T-helper 17 cell (primary cell): Measurements from ENCODE around the gene HEPH. TPM values are rescaled to one million over a fixed set of nuclear protein-coding genes. Genes with fewer than 3 reads are reported as not detected.
"Not testable (repeated sequence)": the region's sequence is repeated elsewhere in the genome, so short reads cannot be mapped to it uniquely, and the experiment has no call there.

Experiments used
- ATAC-seq: fragments of 150-1000 bp; cut with Tn5 transposase; 2 replicates; pipeline ENCODE4 v1.10.0; 2021; ENCODE audit warnings: mild to moderate bottlenecking, moderate library complexity
- DNase-seq, 3 donors: peaks; one replicate each; pipeline versions ENCODE4 v3.0.0 to v3.0.0-alpha.2; 2020 to 2021
- H3K9me3 ChIP-seq: one replicate; pipeline ENCODE4 v1.7.0; 2013; ENCODE audit warnings: low read length, mild to moderate bottlenecking; ENCODE audit not compliant: control insufficient read depth, poor library complexity, severe bottlenecking
- H3K27ac Mint-ChIP-seq: one replicate; pipeline ENCODE4 v1.8.0; 2022; ENCODE audit warnings: mild to moderate bottlenecking, moderate library complexity, mixed read lengths
- H3K27me3 Mint-ChIP-seq: one replicate; pipeline ENCODE4 v1.8.0; 2022; ENCODE audit warnings: mixed read lengths
- H3K36me3 Mint-ChIP-seq: one replicate; pipeline ENCODE4 v1.8.0; 2022; ENCODE audit warnings: low read depth, mixed read lengths
- H3K4me1 Mint-ChIP-seq: one replicate; pipeline ENCODE4 v1.8.0; 2022; ENCODE audit warnings: mild to moderate bottlenecking, mixed read lengths
- H3K4me3 Mint-ChIP-seq: one replicate; pipeline ENCODE4 v1.8.0; 2022; ENCODE audit warnings: mild to moderate bottlenecking, moderate library complexity, mixed read lengths
- total RNA-seq, 4 donors: library from RNA in 2 of 4; stranded (reverse) in 2 of 4; gene quantifications; one replicate each; pipeline ENCODE4 v1.2.3 and lab custom pipeline; 2022 to 2026

Gene HEPH
- total RNA-seq, 2 donors from 2014 or later: 0.29 TPM; not detected in 1

- H3K9me3 ChIP-seq: no peaks in the 10 kb centered on the region
- ATAC-seq (no peak), DNase-seq (no peak)
- no peak overlapping the region for H3K27ac Mint-ChIP-seq
- no peaks in the 10 kb centered on the region for H3K27me3 Mint-ChIP-seq
- H3K4me3 Mint-ChIP-seq: no peak overlapping the region
- H3K36me3 Mint-ChIP-seq: no peaks in the 10 kb centered on the region
- no peaks in the 10 kb centered on the region for H3K4me1 Mint-ChIP-seq
These were observed 2.6 kb downstream of the HEPH start for GRCh38 chrX:66166671-66167070.

GRCh38 chrX:66167431-66167830 lies 3.4 kb downstream of the HEPH start:
- no peaks in the 10 kb centered on the region for H3K36me3 Mint-ChIP-seq
- H3K9me3 ChIP-seq: no peaks in the 10 kb centered on the region
- DNase-seq (no peak), ATAC-seq (no peak)
- H3K4me3 Mint-ChIP-seq: no peak overlapping the region
- H3K27me3 Mint-ChIP-seq: no peaks in the 10 kb centered on the region
- H3K27ac Mint-ChIP-seq: no peak overlapping the region
- no peaks in the 10 kb centered on the region for H3K4me1 Mint-ChIP-seq

- H3K36me3 Mint-ChIP-seq: peaks cover 2% of the 10 kb centered on the region
- ATAC-seq (no peak), DNase-seq (no peak)
- H3K4me1 Mint-ChIP-seq: no peaks in the 10 kb centered on the region
- no peak overlapping the region for H3K4me3 Mint-ChIP-seq
- H3K27me3 Mint-ChIP-seq: no peaks in the 10 kb centered on the region
- no peaks in the 10 kb centered on the region for H3K9me3 ChIP-seq
- H3K27ac Mint-ChIP-seq: no peak overlapping the region
These were observed 12.1 kb downstream of the HEPH start for GRCh38 chrX:66176134-66176533.

GRCh38 chrX:66191563-66191962 lies 27.5 kb downstream of the HEPH start:
- ATAC-seq (no peak), DNase-seq (no peak)
- H3K36me3 Mint-ChIP-seq: no peaks in the 10 kb centered on the region
- H3K9me3 ChIP-seq: no peaks in the 10 kb centered on the region
- H3K27me3 Mint-ChIP-seq: no peaks in the 10 kb centered on the region
- no peak overlapping the region for H3K27ac Mint-ChIP-seq
- no peak overlapping the region for H3K4me3 Mint-ChIP-seq
- peaks cover 8% of the 10 kb centered on the region for H3K4me1 Mint-ChIP-seq

- H3K9me3 ChIP-seq: no peaks in the 10 kb centered on the region
- Mint-ChIP-seq H3K4me1 (peaks cover 8% of the 10 kb centered on the region), H3K27ac (no peak overlapping the region), H3K27me3 (no peaks in the 10 kb centered on the region), H3K4me3 (no peak overlapping the region), H3K36me3 (no peaks in the 10 kb centered on the region)
- ATAC-seq (no peak), DNase-seq (no peak)
These were observed 29.8 kb downstream of the HEPH start for GRCh38 chrX:66193821-66194220.

- Mint-ChIP-seq H3K4me1 (peaks cover 13% of the 10 kb centered on the region), H3K36me3 (no peaks in the 10 kb centered on the region), H3K27me3 (no peaks in the 10 kb centered on the region), H3K4me3 (no peak overlapping the region), H3K27ac (no peak overlapping the region)
- H3K9me3 ChIP-seq: no peaks in the 10 kb centered on the region
- DNase-seq (no peak), ATAC-seq (no peak)
These were observed 36.1 kb downstream of the HEPH start for GRCh38 chrX:66200050-66200664.

GRCh38 chrX:66200855-66201795 lies 37.1 kb downstream of the HEPH start:
- Mint-ChIP-seq H3K4me1 (peaks cover 13% of the 10 kb centered on the region), H3K4me3 (peak overlapping the region; percentile 39), H3K27me3 (no peaks in the 10 kb centered on the region), H3K27ac (peak overlapping the region; percentile 3), H3K36me3 (no peaks in the 10 kb centered on the region)
- DNase-seq (no peak), ATAC-seq (no peak)
- no peaks in the 10 kb centered on the region for H3K9me3 ChIP-seq

- no peak for DNase-seq
- no peak overlapping the region for H3K4me3 Mint-ChIP-seq
- ATAC-seq: no peak
- peaks cover 13% of the 10 kb centered on the region for H3K4me1 Mint-ChIP-seq
- no peaks in the 10 kb centered on the region for H3K36me3 Mint-ChIP-seq
- H3K27ac Mint-ChIP-seq: no peak overlapping the region
- H3K27me3 Mint-ChIP-seq: no peaks in the 10 kb centered on the region
- no peaks in the 10 kb centered on the region for H3K9me3 ChIP-seq
These were observed 39.1 kb downstream of the HEPH start for GRCh38 chrX:66203114-66203513.

GRCh38 chrX:66221856-66222255 lies 57.8 kb downstream of the HEPH start:
- Mint-ChIP-seq H3K36me3 (no peaks in the 10 kb centered on the region), H3K4me3 (no peak overlapping the region), H3K4me1 (no peaks in the 10 kb centered on the region), H3K27me3 (no peaks in the 10 kb centered on the region), H3K27ac (no peak overlapping the region)
- DNase-seq (no peak), ATAC-seq (no peak)
- H3K9me3 ChIP-seq: no peaks in the 10 kb centered on the region

GRCh38 chrX:66232296-66232695 lies 68.2 kb downstream of the HEPH start:
- Mint-ChIP-seq H3K36me3 (peaks cover 2% of the 10 kb centered on the region), H3K4me3 (no peak overlapping the region), H3K4me1 (no peaks in the 10 kb centered on the region), H3K27me3 (no peaks in the 10 kb centered on the region), H3K27ac (no peak overlapping the region)
- DNase-seq (no peak), ATAC-seq (no peak)
- H3K9me3 ChIP-seq: no peaks in the 10 kb centered on the region

GRCh38 chrX:66233209-66233608 lies 69.2 kb downstream of the HEPH start:
- ATAC-seq: no peak
- H3K27ac Mint-ChIP-seq: no peak overlapping the region
- H3K9me3 ChIP-seq: no peaks in the 10 kb centered on the region
- no peaks in the 10 kb centered on the region for H3K27me3 Mint-ChIP-seq
- peaks cover 2% of the 10 kb centered on the region for H3K36me3 Mint-ChIP-seq
- H3K4me3 Mint-ChIP-seq: no peak overlapping the region
- no peaks in the 10 kb centered on the region for H3K4me1 Mint-ChIP-seq
- DNase-seq: no peak

- not testable (repeated sequence) for H3K4me1 Mint-ChIP-seq, H3K36me3 Mint-ChIP-seq, H3K4me3 Mint-ChIP-seq, H3K27ac Mint-ChIP-seq, ATAC-seq, DNase-seq, H3K27me3 Mint-ChIP-seq, H3K9me3 ChIP-seq
These were observed 69.9 kb downstream of the HEPH start for GRCh38 chrX:66233904-66234303.

- ATAC-seq: no peak
- Mint-ChIP-seq H3K27me3 (peaks cover 4% of the 10 kb centered on the region), H3K36me3 (peaks cover 2% of the 10 kb centered on the region), H3K27ac (no peak overlapping the region), H3K4me3 (no peak overlapping the region), H3K4me1 (no peaks in the 10 kb centered on the region)
- DNase-seq: no peak
- H3K9me3 ChIP-seq: no peaks in the 10 kb centered on the region
These were observed 91.4 kb downstream of the HEPH start for GRCh38 chrX:66255359-66255967.
